Measurements from ENCODE around the gene EPHA4. TPM values are rescaled to one million over a fixed set of nuclear protein-coding genes. Genes with fewer than 3 reads are reported as not detected.
A peak's percentile ranks its signal among the peaks of the same experiment; 100 is the strongest.

Gene EPHA4
- total RNA-seq, 1 experiment from 2014 or later = 17.4 TPM

DNA sequence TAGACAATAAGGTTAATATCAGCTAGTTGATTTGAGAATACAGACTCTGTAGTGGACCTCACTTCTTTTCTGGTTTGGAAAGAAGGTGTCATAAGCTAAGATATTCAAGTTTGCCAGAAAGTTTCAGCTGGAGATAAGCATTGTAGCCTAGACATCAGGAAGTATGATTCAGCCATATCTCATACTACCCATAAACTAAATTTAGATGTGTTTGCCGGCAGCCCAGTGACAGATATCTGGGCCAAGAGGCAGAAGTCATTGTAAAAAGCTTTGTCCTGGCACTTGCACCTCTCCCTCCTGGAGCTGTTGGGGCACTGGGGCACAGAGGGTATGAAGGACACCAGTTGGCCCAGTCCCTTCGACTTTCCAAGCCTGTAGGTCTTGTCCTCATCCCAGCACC lies 128.0 kb downstream of the EPHA4 start:
- DNase-seq (ENCODE audit: low read depth) = peak; percentile 62

DNA sequence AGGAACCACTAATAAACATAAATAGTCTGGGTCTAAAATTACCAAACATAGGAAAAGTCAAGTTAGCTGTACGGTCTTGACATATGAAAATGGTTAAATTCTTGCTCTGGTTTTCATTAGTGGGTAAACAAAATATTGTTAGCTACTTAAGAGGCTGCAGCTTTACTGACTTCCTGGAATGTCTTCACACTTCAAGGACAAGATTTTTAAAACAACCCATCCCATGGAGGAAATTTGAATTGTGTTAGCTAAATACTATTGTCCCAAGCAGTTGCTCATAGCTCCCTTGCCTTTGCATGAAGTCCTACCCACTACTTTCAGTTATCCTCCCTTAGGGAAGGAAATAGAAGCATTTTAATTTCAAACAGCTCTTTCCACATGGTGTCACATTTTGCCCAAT lies 128.5 kb downstream of the EPHA4 start:
- no peak for DNase-seq (ENCODE audit: low read depth)

DNA sequence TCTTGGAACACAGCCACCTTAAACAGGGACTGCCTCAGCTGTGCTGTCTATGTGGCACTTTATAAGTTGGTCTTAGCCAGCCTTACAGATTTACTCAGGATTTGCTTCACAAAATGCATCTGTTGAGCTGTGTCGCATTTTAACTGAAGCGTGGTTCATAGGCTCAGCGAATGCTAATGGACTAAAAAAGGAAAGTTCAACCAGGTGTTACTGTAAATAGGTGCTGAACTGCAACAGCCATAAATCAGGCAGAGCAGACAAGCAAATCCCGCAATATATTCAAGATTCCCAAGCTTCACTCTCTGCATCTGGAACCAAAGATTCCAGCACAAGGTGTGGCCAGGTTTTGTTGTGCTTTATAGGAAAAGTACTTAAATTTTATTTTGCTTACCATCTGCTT lies 130.0 kb downstream of the EPHA4 start:
- DNase-seq (ENCODE audit: low read depth) = no peak

DNA sequence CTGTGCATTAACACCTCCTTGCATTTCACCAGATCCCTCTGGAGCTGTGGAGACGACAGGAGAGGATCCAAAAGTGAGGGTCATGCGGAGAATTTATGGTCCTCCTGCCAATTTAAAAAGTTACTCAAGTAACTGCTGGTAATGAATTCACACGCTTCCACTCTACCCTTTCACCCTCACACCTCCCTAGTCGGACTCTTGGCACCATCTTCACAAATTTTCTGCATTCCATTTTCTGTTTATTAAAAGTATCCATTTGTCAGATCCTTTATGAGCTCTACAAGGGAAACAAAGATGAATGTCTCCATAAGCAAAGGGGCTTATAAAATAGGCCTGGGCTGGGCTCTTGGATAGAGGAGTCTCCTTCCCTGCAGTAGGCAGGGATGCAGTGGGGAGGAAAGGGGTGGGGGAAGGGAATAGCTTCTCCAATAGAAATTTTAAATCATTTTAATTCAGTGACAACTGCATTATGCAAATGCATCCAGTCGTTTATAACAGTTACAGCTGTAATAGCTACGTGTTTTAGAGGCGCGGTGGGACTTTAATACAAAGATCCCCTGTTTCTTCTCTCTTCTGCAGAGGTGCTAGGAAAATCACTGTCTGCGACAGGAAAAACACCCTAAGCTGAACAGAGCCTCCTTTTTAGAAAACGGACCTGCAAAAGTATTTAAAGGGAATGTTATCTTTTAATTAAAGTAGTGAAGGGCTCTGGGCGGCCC lies 132.2 kb downstream of the EPHA4 start:
- no peak for DNase-seq (ENCODE audit: low read depth)

DNA sequence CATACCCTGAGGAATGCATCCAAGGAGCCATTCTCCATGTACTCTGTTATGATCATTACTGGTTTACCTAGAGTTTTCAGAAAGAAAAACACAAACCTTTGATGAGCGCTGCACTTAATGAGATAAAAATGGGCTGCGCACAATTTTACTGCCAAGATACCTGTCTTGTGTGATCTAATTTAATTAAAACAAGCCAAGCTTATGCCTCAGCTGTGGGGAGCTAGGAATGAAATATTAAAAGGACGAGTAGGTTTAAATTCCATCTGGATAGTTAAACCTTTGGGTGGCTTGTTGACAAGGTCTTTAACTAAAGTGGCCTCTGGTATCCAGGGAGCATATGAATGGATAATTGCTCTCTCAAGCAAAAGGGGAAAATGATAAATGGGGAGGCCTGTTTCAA lies 135.0 kb downstream of the EPHA4 start:
- no peak for DNase-seq (ENCODE audit: low read depth)

DNA sequence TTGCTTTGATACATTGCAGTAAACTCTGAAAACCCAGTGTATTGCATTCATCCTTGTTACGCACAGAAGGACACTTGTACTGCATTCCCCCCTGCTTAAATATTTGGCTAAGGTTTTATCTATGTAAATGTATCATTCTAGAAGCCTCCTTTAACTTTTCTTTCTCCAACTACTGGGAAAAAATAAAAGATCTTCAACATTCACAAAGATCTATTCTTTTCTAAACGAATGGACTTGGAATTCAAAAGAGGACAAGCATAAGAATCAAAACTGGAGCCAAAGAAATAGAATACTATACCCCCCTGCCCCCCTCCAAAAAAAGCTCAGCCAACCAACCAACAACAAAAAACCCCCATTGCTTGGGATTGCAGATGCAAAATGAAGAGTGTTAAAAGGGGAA lies 136.9 kb downstream of the EPHA4 start:
- no peak for DNase-seq (ENCODE audit: low read depth)

DNA sequence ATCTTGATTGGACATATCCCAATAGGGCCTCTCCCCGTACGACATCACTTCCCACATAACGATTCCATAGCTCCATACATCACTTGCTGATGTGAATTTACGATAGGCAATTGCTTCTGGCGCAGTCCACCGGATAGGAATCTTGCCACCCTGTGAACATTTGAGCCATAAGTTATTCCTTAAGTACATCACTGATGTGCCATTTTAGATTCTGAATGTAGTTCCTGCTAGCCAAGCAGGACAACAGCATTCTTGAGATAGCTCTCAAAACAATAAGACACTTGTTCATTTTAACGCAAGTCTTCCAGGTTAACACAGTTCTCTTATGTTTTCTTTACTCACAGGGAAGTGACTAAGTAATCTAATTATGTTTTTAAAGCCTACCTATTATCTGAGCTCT lies 138.0 kb downstream of the EPHA4 start:
- DNase-seq (ENCODE audit: low read depth) = no peak

DNA sequence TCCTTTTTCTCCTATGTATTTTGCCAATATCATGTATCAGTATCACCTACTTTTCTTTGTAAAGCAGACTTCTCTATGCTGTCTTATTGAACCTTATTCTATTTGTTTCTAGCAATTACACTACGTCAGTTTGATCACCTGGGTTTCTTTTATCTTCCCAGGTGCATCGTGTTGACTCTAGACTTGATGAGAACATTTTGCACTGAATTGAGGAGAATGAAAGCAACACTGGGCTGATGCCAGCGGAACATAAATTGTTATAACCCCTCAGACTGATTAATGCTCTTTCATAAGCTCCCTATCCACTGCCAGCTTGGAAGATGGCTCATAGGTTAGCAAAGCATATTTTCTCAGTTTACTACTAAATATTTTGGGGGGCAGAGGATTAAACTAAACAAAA lies 140.6 kb downstream of the EPHA4 start:
- no peak for DNase-seq (ENCODE audit: low read depth)

DNA sequence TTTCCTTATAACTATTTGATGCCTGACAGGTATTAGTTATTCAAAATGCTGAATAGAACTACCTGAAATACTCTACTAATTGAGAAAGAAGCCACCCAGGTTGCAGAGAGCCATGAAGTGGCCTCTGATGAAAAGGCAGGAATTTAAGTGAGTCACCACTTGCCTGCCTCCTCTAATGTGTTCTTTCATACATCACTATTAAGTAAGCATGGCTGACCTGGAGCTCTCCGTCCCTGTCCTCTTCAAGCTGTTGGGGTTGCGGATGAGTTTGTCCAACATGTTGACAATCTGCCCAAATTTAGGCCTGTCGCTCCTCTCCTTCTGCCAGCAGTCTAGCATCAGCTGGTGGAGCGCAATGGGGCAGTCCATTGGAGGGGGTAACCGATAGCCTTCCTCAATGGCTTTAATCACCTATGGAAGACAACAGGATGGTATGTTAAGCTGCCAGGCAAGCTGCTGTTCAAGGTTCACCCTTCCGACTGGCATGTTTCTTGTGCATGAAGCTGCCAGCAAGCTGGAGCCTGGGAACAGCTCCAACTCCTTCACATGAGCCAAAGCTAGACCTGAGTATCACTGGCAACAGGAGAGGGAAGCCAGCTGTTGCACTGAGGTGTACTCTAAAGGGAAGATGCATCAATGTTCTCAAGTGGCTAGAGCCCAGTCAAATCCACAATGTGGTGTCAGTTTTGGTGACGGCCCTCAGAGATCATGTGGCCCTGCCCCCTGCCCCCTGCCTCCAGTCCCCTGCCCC lies 142.2 kb downstream of the EPHA4 start:
- DNase-seq (ENCODE audit: low read depth) = no peak

DNA sequence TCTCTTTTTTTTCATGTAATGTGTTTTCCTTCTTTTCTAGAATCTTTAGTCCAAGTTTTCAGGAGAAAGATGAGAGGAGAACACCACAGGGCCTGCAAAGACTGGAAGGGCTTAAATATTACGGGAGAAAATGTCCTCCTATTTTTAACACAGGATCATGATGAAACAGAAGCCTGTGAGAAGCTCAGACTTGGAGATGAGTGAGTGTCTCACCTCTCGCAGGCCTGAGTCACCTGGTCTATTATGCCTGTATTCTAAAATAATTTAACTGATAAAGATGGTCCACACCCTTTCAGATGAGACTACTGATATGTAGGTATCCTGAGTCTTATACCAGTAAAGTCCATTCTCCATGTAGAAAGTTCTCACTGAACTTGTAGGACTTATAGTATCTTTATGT lies 143.2 kb downstream of the EPHA4 start:
- DNase-seq (ENCODE audit: low read depth) = no peak

DNA sequence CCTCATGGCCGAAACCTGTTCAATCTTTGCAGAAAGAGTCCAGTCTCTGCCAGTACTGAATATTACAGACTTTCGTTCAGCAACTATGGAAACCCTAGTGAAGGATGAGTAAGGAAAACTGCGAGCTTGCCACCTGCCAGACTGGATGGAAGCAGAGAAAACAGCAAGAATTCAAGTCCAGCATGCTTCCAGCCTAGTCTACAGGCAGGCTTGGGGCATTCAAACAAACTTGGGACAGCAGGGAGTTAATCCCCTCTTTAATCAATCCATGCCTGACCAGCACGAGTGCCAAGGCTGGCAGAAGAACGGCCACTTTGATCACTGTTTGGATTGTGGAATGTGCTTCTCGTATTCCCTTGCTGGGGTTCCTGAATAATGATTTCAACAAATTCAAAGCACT lies 145.2 kb downstream of the EPHA4 start:
- no peak for DNase-seq (ENCODE audit: low read depth)

DNA sequence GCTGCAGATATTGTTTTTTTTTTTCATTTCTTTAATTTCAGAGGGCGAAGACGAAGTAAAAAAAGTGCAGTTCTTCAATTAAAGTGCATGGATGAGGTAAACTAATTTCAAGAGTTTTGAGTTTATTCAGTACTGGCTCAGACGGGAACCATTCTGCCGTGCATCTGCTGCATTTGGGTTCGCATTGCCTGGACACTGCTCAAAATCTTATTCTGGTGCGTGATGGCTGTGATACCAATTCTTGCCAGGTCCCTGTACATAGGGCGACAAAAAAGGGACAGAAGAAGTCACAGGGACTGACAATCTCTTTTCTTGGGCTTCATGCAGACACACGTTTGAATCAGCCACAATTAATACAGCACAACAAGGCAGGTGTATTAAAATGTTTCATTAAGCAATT lies 146.2 kb downstream of the EPHA4 start:
- no peak for DNase-seq (ENCODE audit: low read depth)

DNA sequence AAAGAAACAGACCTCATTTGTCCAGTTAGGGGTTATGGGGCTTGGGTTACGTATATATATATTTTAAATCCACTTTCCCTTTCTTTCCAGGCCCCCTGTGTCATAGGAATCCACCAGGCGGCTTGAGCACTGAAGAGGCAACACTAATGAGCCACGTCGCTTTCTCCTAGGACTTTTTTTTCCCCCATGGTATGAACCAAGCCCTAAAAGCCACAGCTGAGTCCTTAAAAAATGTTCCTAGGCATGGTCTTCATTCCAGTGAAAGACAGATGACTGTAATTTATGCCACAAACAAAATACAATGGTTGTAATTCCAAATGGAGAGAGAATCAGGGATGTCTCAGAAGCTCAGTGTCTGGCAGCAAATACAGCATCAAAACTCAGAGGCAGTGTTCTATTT lies 146.8 kb downstream of the EPHA4 start:
- DNase-seq (ENCODE audit: low read depth) = no peak

DNA sequence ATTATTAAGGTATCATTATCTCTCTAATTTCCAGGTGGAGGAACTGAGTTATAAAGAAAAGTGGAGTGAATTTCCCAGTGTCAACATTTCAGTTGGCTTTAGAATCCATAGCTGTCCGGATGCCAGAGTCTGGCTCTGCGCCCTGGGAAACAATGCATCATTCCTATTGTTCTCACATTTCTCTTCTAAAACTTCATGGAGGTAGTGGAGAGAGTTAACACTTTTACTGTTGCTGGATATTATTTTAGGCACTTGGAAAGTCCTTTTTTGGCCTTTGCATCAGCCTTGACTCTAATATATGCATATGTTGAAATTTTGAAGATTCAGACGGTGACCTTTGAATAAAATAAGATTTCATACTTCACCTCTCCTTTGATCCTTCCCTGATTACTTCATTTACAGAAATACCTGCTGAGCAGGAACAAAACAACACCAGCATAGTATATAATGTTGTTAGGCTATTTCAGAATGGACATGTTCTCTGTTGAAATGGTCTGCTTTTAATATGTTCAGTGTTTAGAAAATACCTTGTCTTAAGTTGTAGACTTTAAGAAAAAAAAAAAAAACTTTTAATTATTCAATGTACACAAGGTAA lies 148.8 kb downstream of the EPHA4 start:
- DNase-seq (ENCODE audit: low read depth) = no peak

DNA sequence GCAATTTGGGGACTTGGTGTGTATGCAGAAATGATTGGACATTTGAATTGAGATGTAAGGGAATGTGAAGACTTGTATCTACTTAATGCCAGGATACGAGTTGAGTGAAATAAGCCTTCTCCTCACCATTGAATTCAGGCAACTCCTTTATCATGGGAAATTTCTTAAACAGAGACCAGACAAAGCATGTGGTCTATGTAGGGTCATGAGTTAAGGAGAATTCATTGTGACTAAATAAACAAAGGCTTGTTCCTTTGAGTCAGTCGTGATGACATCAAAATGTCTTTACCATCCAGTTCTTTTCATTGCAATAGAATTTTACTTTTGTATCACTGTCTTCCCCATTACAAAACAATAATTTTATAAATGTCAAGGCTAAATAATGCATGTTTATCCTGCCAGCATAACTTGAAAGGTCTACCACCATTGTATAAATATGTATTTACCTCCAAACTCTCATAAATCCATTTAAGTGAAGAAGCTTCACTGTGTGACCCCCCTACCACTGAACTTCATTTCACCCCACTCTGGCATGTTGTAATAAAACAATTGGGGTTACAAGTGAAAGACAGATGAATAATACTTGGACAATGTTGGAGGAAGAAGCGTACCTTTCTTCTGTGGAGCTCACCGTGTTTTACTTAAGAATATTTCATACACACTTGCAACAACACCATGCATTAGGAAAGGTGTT lies 149.4 kb downstream of the EPHA4 start:
- no peak for DNase-seq (ENCODE audit: low read depth)

DNA sequence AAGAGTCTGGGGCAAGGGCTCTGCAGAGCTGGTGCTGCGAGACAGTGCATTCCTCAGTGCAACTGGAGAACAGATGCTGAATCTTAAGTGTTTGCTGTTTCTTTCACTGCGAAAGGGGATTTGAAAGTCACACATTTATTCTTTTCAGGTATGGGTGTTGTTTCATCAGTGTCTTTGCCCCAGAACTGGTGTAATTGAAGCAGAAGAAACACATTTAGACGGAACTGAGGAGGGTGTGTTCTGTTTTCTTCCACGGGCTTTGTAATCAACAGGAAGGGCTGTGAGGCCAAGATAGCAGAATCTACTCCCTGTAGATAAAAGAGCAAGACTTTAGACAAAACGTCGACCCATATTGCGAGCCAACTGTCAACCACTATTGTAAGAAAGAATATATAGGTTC lies 151.9 kb downstream of the EPHA4 start:
- no peak for DNase-seq (ENCODE audit: low read depth)

DNA sequence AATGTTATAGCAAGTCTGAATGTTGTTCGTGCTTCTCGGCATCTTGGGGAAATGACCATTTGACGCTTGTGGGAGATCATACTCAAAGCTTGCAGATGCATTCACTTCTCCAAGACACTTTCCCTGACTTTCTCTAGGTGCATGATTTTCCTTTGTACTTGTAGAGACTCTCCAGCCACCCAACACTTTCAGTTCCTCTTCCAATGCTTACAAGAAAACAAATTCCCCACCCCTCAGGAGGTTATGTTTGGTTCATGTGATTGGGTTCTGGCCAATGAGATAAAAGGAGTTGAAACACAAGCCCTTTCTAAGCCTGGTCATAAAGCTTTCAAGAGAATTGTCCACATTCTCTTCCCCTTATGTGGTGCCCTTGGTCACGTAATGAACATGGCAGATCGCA lies 156.3 kb downstream of the EPHA4 start:
- no peak for DNase-seq (ENCODE audit: low read depth)

DNA sequence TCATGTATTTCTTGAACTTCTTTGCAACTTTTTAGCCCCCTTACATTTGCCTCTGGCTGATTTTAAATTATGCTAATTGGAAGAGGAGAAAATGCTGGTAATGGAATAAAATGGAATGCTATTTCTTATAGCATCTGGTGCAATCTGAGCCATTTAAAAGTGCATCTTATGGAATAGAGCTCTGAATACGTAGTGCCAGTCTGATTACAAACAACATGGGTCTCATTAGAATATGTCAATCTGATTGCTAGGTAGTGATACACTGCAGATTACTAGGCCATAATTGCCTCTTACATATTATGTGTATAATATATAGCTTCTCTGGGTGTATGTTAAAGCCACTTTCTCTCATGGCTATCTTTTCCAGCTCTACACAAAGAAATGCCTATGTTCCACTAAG lies 159.1 kb downstream of the EPHA4 start:
- no peak for DNase-seq (ENCODE audit: low read depth)

DNA sequence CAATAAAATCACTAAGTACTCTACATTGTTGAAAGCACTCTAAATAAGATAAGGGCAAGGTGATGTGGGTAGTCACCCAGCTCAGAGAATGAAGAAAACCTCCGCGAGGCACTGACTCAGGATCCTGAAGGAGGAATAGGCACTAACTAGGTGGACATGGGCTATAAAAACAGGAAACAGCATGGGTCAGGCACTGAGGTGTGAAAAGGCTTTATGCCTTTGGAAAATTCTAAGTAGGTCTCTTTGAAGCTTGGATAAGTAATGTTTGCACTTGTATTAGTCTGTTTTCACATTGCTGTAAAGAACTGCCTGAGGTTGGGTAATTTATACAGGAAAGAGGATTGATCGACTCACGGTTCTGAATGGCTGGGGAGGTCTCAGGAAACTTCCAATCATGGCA lies 161.6 kb downstream of the EPHA4 start:
- DNase-seq (ENCODE audit: low read depth) = no peak

DNA sequence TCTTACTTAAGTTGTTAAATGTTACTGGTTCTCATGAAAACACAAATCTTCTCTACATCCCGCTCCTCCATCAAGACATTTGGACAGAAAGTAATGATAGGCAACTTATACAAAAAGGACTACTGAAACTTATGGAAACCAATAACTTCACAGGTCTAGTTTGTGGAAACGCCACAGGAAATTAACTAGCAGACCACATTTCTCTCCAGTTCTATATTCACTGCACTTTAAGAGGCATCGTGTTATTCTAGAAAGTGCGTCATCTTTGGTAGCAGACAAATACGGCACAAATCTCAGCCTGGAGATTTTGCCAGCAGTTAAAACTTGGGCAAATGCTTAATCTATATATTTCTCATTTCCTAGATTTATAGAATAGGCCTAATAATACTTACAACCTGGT lies 164.3 kb downstream of the EPHA4 start:
- DNase-seq (ENCODE audit: low read depth) = no peak

DNA sequence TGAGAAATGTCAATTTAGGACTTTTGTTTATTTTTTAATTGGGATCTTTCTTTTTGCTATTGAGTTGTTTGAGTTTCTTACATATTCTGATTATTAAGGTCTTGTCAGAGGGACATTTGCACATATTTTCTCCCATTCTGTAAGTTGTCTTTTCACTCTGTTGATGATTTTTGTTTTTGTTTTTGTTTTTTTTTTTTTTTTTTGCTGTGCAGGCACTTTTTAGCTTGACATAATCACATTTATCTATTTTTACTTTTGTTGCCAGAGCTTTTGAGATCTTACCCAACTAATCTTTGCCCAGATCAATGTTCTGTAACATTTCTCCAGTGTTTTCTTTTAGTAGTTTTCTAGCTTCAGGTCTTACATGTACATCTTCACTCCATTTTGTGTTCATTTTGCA lies 166.6 kb downstream of the EPHA4 start:
- no peak for DNase-seq (ENCODE audit: low read depth)

DNA sequence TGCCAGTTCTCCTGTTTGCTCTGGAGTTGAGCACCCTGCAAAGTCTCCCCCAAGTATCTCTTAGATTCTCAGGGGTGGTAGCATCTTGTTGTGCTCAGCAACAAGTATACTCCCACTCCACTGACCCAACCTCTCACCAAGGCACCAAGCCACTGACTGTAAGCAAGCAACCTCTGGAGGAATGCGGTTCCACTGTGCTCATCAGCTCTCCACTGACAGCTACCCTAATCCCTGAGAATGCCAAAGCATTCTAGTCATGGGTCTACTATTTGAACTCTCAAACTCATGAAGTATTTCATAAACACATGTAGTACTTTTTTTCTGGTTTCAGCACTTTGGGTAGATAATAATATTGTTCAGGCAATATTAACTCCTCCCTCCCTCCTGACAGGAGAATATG lies 170.0 kb downstream of the EPHA4 start:
- peak; percentile 31 for DNase-seq (ENCODE audit: low read depth)

Measured in LHCN-M2 (cell line).